Loucy (cell line): ENCODE data around the gene MUC5AC.

Experiments
- H2AFZ ChIP-seq: fragments of 200-600 bp; sonication (generic); 2 replicates; pipeline ENCODE4 v1.6.0; 2016; ENCODE audit warnings: antibody characterized with exemption, mild to moderate bottlenecking, low read length, moderate library complexity
- H3F3A ChIP-seq: fragments of 200-600 bp; 2 replicates; pipeline ENCODE4 v1.6.0; 2016; ENCODE audit warnings: antibody characterized with exemption, low read depth, mild to moderate bottlenecking
- H3K27me3 ChIP-seq: fragments of 200-600 bp; sonication (generic); 2 replicates; pipeline ENCODE4 v1.6.1; 2014; ENCODE audit warnings: low read length, mild to moderate bottlenecking; ENCODE audit not compliant: insufficient read depth, poor library complexity, severe bottlenecking
- H3K36me3 ChIP-seq: fragments of 200-600 bp; sonication (generic); 2 replicates; pipeline ENCODE4 v1.6.1; 2016; ENCODE audit warnings: low read length; ENCODE audit not compliant: insufficient read depth
- H3K4me1 ChIP-seq: fragments of 200-600 bp; sonication (generic); 2 replicates; pipeline ENCODE4 v1.5.1; 2014; ENCODE audit warnings: low read length, mild to moderate bottlenecking; ENCODE audit not compliant: insufficient read depth, poor library complexity, severe bottlenecking
- H3K4me2 ChIP-seq: fragments of 200-600 bp; sonication (generic); 2 replicates; pipeline ENCODE4 v1.6.0; 2014; ENCODE audit warnings: antibody characterized with exemption, low read length, low read depth, mild to moderate bottlenecking; ENCODE audit not compliant: poor library complexity, severe bottlenecking
- H3K4me3 ChIP-seq: fragments of 200-600 bp; sonication (generic); 2 replicates; pipeline ENCODE4 v1.5.1; 2014; ENCODE audit warnings: low read length, mild to moderate bottlenecking, mixed read lengths; ENCODE audit not compliant: poor library complexity, severe bottlenecking
- H3K79me2 ChIP-seq: fragments of 200-600 bp; sonication (generic); 2 replicates; pipeline ENCODE4 v1.6.1; 2014; ENCODE audit warnings: low read length; ENCODE audit not compliant: insufficient read depth
- H3K9ac ChIP-seq: fragments of 200-600 bp; sonication (generic); 2 replicates; pipeline ENCODE4 v1.6.0; 2014; ENCODE audit warnings: mild to moderate bottlenecking, low read depth, low read length, moderate library complexity; ENCODE audit not compliant: poor library complexity, severe bottlenecking
- H3K9me2 ChIP-seq: fragments of 200-600 bp; sonication (generic); replicated peaks from 2 replicates; pipeline ENCODE4 v1.6.1; 2016; ENCODE audit warnings: low read depth, low read length, mixed read lengths
- H3K9me3 ChIP-seq: fragments of 200-600 bp; sonication (generic); 2 replicates; pipeline ENCODE4 v1.6.1; 2014; ENCODE audit warnings: mild to moderate bottlenecking, antibody characterized with exemption, low read length, low read depth; ENCODE audit not compliant: insufficient read depth
- H4K20me1 ChIP-seq: fragments of 200-600 bp; sonication (generic); 2 replicates; pipeline ENCODE4 v1.6.0; 2014; ENCODE audit warnings: antibody characterized with exemption, low read length, mild to moderate bottlenecking; ENCODE audit not compliant: insufficient read depth, poor library complexity, severe bottlenecking
- CTCF ChIP-seq: fragments of 200-600 bp; sonication (generic); conservative IDR thresholded peaks from 2 replicates; pipeline ENCODE4 v1.5.1; 2014; ENCODE audit warnings: mild to moderate bottlenecking, antibody characterized with exemption, low read length
- EZH2phosphoT487 ChIP-seq: fragments of 200-600 bp; IDR thresholded peaks from 2 replicates; pipeline ENCODE4 v1.6.1; 2018; ENCODE audit warnings: antibody characterized with exemption, mild to moderate bottlenecking, moderate library complexity, borderline replicate concordance

MUC5AC gene

GRCh38 chr11:1222491-1223345, 65.0 kb downstream of the MUC5AC start, which contains the start of gene MUC5B:
MUC5B (plus strand) TSS chr11:1223066; CDS start chr11:1223124, 58 bp downstream.
- H3F3A ChIP-seq = no peaks in the 10 kb centered on the region
- H3K9me3 ChIP-seq = peaks cover 3% of the 10 kb centered on the region; the same call in 1 of the 2 replicates
- H3K4me1 ChIP-seq = no peaks in the 10 kb centered on the region
- no peaks in the 10 kb centered on the region for H3K79me2 ChIP-seq
- TF ChIP-seq EZH2phosphoT487 = no peak
- TF ChIP-seq CTCF = no peak
- H2AFZ ChIP-seq = no peak within 1 kb of the TSS
- no peak within 1 kb of the TSS for H3K9ac ChIP-seq
- no peaks in the 10 kb centered on the region for H3K36me3 ChIP-seq
- H3K4me2 ChIP-seq = no peak within 1 kb of the TSS
- H3K9me2 ChIP-seq = no peaks in the 10 kb centered on the region
- no peaks in the 10 kb centered on the region for H3K27me3 ChIP-seq
- H3K4me3 ChIP-seq = no peak within 1 kb of the TSS
- no peaks in the 10 kb centered on the region for H4K20me1 ChIP-seq

- Histone ChIP-seq H3K27me3 (no peaks in the 10 kb centered on the region), H2AFZ (no peak overlapping the region)
- no peak for TF ChIP-seq EZH2phosphoT487
- TF ChIP-seq CTCF = no peak
These were observed 65.8 kb downstream of the MUC5AC start for GRCh38 chr11:1223346-1224110.

GRCh38 chr11:1224111-1224490, 66.3 kb downstream of the MUC5AC start:
- Histone ChIP-seq H3K79me2 (no peaks in the 10 kb centered on the region), H3K27me3 (no peaks in the 10 kb centered on the region), H3K4me3 (no peak overlapping the region)

More at GRCh38 chr11:1223346-1224110, 65.8 kb downstream of the MUC5AC start:
- Histone ChIP-seq H3K9me3 (peaks cover 3% of the 10 kb centered on the region; the same call in 1 of the 2 replicates), H3K9me2 (no peaks in the 10 kb centered on the region), H3K79me2 (no peaks in the 10 kb centered on the region), H3K36me3 (no peaks in the 10 kb centered on the region), H3K9ac (no peak overlapping the region), H3K4me1 (no peaks in the 10 kb centered on the region), H3K4me3 (no peak overlapping the region), H4K20me1 (no peaks in the 10 kb centered on the region), H3K4me2 (no peak overlapping the region), H3F3A (no peaks in the 10 kb centered on the region)

More at GRCh38 chr11:1224111-1224490, 66.3 kb downstream of the MUC5AC start:
- Histone ChIP-seq H3K9ac (no peak overlapping the region), H3K9me3 (peaks cover 3% of the 10 kb centered on the region; the same call in 1 of the 2 replicates), H3F3A (no peaks in the 10 kb centered on the region), H2AFZ (no peak overlapping the region), H3K36me3 (no peaks in the 10 kb centered on the region), H3K9me2 (no peaks in the 10 kb centered on the region), H3K4me2 (no peak overlapping the region), H3K4me1 (no peaks in the 10 kb centered on the region), H4K20me1 (no peaks in the 10 kb centered on the region)
- TF ChIP-seq CTCF (no peak), EZH2phosphoT487 (no peak)
